Activated naive CD4-positive, alpha-beta T cell treated with anti-CD3 and anti-CD28 coated beads for 36 hours (primary cell): ENCODE data around the gene MAST2. TPM values are rescaled to one million over a fixed set of nuclear protein-coding genes. Genes with fewer than 3 reads are reported as not detected.
A peak's percentile ranks its signal among the peaks of the same experiment; 100 is the strongest.
"Not testable (repeated sequence)": the region's sequence is repeated elsewhere in the genome, so short reads cannot be mapped to it uniquely, and the experiment has no call there.

Source experiments
- CTCF ChIA-PET: fragments of 350-600 bp; sonication (Branson Sonifier 250); formaldehyde crosslinking; loops from one replicate; lab custom pipeline; 2021; ENCODE audit warnings: antibody characterized with exemption; lab: Charles Lee
- DNase-seq: peaks from one replicate; pipeline ENCODE4 v3.0.0-alpha.2; 2020
- H3K27ac Mint-ChIP-seq: one replicate; pipeline ENCODE4 v1.8.0; 2021; ENCODE audit warnings: mild to moderate bottlenecking, mixed read lengths
- H3K27me3 Mint-ChIP-seq: one replicate; pipeline ENCODE4 v1.8.0; 2021; ENCODE audit warnings: low read depth, mixed read lengths
- H3K36me3 Mint-ChIP-seq: one replicate; pipeline ENCODE4 v1.8.0; 2021; ENCODE audit warnings: low read depth, mixed read lengths
- H3K4me1 Mint-ChIP-seq: one replicate; pipeline ENCODE4 v1.8.0; 2021; ENCODE audit warnings: low read depth, mixed read lengths
- H3K4me3 Mint-ChIP-seq: one replicate; pipeline ENCODE4 v1.8.0; 2021; ENCODE audit warnings: mild to moderate bottlenecking, moderate library complexity, mixed read lengths
- H3K9me3 Mint-ChIP-seq: one replicate; pipeline ENCODE4 v1.8.0; 2021; ENCODE audit warnings: mixed read lengths
- intact Hi-C: fragments of 100-400 bp; cut with micrococcal nuclease; formaldehyde crosslinking; loops from one replicate; pipeline ENCODE4 v1.15.1; 2023
- total RNA-seq, 2 experiments: library from RNA; stranded (reverse); gene quantifications; one replicate each; pipeline ENCODE4 v1.2.3, GENCODE V29; 2021

Gene MAST2
- total RNA-seq, 2 experiments from 2014 or later: 21.7 to 22.1 TPM

GRCh38 chr1:45960930-45961715, 157.7 kb downstream of the MAST2 start:
- H3K9me3 Mint-ChIP-seq: no peaks in the 10 kb centered on the region
- intact Hi-C loops: no loop called here
- peaks cover 19% of the 10 kb centered on the region for H3K36me3 Mint-ChIP-seq
- CTCF ChIA-PET: no interaction called here
- no peaks in the 10 kb centered on the region for H3K27me3 Mint-ChIP-seq
- no peak overlapping the region for H3K4me3 Mint-ChIP-seq
- no peak overlapping the region for H3K27ac Mint-ChIP-seq
- no peaks in the 10 kb centered on the region for H3K4me1 Mint-ChIP-seq
- no peak for DNase-seq

GRCh38 chr1:45961936-45962335, 158.5 kb downstream of the MAST2 start:
- H3K4me3 Mint-ChIP-seq, DNase-seq, H3K9me3 Mint-ChIP-seq, H3K4me1 Mint-ChIP-seq, CTCF ChIA-PET, intact Hi-C loops, H3K27ac Mint-ChIP-seq, H3K27me3 Mint-ChIP-seq: not testable (repeated sequence)
- peaks cover 19% of the 10 kb centered on the region for H3K36me3 Mint-ChIP-seq

GRCh38 chr1:45968941-45969666, 165.7 kb downstream of the MAST2 start:
- CTCF ChIA-PET: no interaction called here
- intact Hi-C loops: no loop called here
- Mint-ChIP-seq H3K4me1 (no peaks in the 10 kb centered on the region), H3K4me3 (no peak overlapping the region), H3K27ac (no peak overlapping the region), H3K9me3 (no peaks in the 10 kb centered on the region), H3K36me3 (peaks cover 8% of the 10 kb centered on the region), H3K27me3 (no peaks in the 10 kb centered on the region)
- DNase-seq: no peak

- Mint-ChIP-seq H3K27me3 (no peaks in the 10 kb centered on the region), H3K36me3 (peaks cover 7% of the 10 kb centered on the region), H3K27ac (no peak overlapping the region), H3K9me3 (no peaks in the 10 kb centered on the region), H3K4me1 (no peaks in the 10 kb centered on the region), H3K4me3 (no peak overlapping the region)
- no peak for DNase-seq
- CTCF ChIA-PET: no interaction called here
- intact Hi-C loops: no loop called here
Observed at GRCh38 chr1:45969866-45970265, 166.5 kb downstream of the MAST2 start.

- intact Hi-C loops: no loop called here
- H3K4me1 Mint-ChIP-seq: no peaks in the 10 kb centered on the region
Observed at GRCh38 chr1:45971335-45971734, 167.9 kb downstream of the MAST2 start.

GRCh38 chr1:45971922-45972531, 168.6 kb downstream of the MAST2 start:
- Mint-ChIP-seq H3K27ac (no peak overlapping the region), H3K4me3 (no peak overlapping the region), H3K9me3 (no peaks in the 10 kb centered on the region), H3K4me1 (no peaks in the 10 kb centered on the region), H3K36me3 (peaks cover 3% of the 10 kb centered on the region), H3K27me3 (no peaks in the 10 kb centered on the region)
- CTCF ChIA-PET: interaction anchor here (0.6 kb wide), 1 partner anchor 35 kb away, joined by 3 read pairs; no protein-coding TSS in a partner anchor
- no peak for DNase-seq
- intact Hi-C loops: no loop called here

More at GRCh38 chr1:45971335-45971734, 167.9 kb downstream of the MAST2 start:
- Mint-ChIP-seq H3K4me3 (no peak overlapping the region), H3K36me3 (peaks cover 3% of the 10 kb centered on the region), H3K27me3 (no peaks in the 10 kb centered on the region), H3K9me3 (no peaks in the 10 kb centered on the region), H3K27ac (no peak overlapping the region)
- no peak for DNase-seq
- CTCF ChIA-PET: interaction anchor here (0.6 to 0.7 kb wide), 2 partner anchors 24 to 34 kb away, joined by 3 to 5 read pairs; no protein-coding TSS in a partner anchor

GRCh38 chr1:45972621-45973020, 169.2 kb downstream of the MAST2 start:
- no peaks in the 10 kb centered on the region for H3K4me1 Mint-ChIP-seq
- CTCF ChIA-PET: no interaction called here

GRCh38 chr1:45973121-45973520, 169.7 kb downstream of the MAST2 start:
- DNase-seq: no peak

More at GRCh38 chr1:45972621-45973020, 169.2 kb downstream of the MAST2 start:
- H3K36me3 Mint-ChIP-seq: peaks cover 3% of the 10 kb centered on the region
- no peaks in the 10 kb centered on the region for H3K27me3 Mint-ChIP-seq
- H3K9me3 Mint-ChIP-seq: no peaks in the 10 kb centered on the region
- no peak overlapping the region for H3K27ac Mint-ChIP-seq
- no peak for DNase-seq
- intact Hi-C loops: no loop called here
- no peak overlapping the region for H3K4me3 Mint-ChIP-seq

GRCh38 chr1:45974541-45975269, 171.3 kb downstream of the MAST2 start:
- Mint-ChIP-seq H3K27ac (no peak overlapping the region), H3K36me3 (peaks cover 3% of the 10 kb centered on the region), H3K4me1 (no peaks in the 10 kb centered on the region), H3K4me3 (no peak overlapping the region), H3K27me3 (no peaks in the 10 kb centered on the region), H3K9me3 (no peaks in the 10 kb centered on the region)
- DNase-seq: peak; percentile 23
- CTCF ChIA-PET: interaction anchor here (0.6 to 1.4 kb wide), 2 partner anchors 114 to 249 kb away, joined by 3 to 4 read pairs; no protein-coding TSS in a partner anchor
- intact Hi-C loops: no loop called here

More at GRCh38 chr1:45973121-45973520, 169.7 kb downstream of the MAST2 start:
- CTCF ChIA-PET: interaction anchor here (1.4 kb wide), 1 partner anchor 251 kb away, joined by 3 read pairs; no protein-coding TSS in a partner anchor
- Mint-ChIP-seq H3K36me3 (peaks cover 3% of the 10 kb centered on the region), H3K9me3 (no peaks in the 10 kb centered on the region), H3K4me1 (no peaks in the 10 kb centered on the region), H3K27ac (no peak overlapping the region), H3K4me3 (no peak overlapping the region), H3K27me3 (no peaks in the 10 kb centered on the region)
- intact Hi-C loops: no loop called here

GRCh38 chr1:45976623-45977022, 173.2 kb downstream of the MAST2 start:
- intact Hi-C loops: no loop called here
- no peaks in the 10 kb centered on the region for H3K9me3 Mint-ChIP-seq
- no peaks in the 10 kb centered on the region for H3K27me3 Mint-ChIP-seq
- no peak overlapping the region for H3K4me3 Mint-ChIP-seq
- CTCF ChIA-PET: no interaction called here
- no peaks in the 10 kb centered on the region for H3K4me1 Mint-ChIP-seq
- H3K36me3 Mint-ChIP-seq: peaks cover 1% of the 10 kb centered on the region
- DNase-seq: no peak
- no peak overlapping the region for H3K27ac Mint-ChIP-seq

GRCh38 chr1:45979074-45979777, 175.8 kb downstream of the MAST2 start:
- Mint-ChIP-seq H3K4me1 (no peaks in the 10 kb centered on the region), H3K27ac (no peak overlapping the region), H3K9me3 (no peaks in the 10 kb centered on the region), H3K4me3 (no peak overlapping the region), H3K27me3 (no peaks in the 10 kb centered on the region), H3K36me3 (no peaks in the 10 kb centered on the region)
- DNase-seq: no peak
- CTCF ChIA-PET: no interaction called here
- intact Hi-C loops: no loop called here
